Common myeloid progenitor, CD34-positive (primary cell): ENCODE results near the gene SMAD6.

Experiments
- CTCF ChIA-PET: fragments of 350-600 bp; sonication (Branson Sonifier 250); formaldehyde crosslinking; loops from one replicate; lab custom pipeline; 2021; ENCODE audit warnings: antibody characterized with exemption; lab: Charles Lee
- POLR2A ChIA-PET: fragments of 350-600 bp; sonication (Branson Sonifier 250); formaldehyde crosslinking; loops from one replicate; lab custom pipeline; 2021; ENCODE audit warnings: antibody characterized with exemption; lab: Charles Lee
- DNase-seq, 3 donors: peaks; one replicate each; pipeline versions ENCODE4 v3.0.0 to v3.0.0-alpha.2; 2013
- H3K27ac ChIP-seq, 2 experiments: 1 replicate in 1 of 2; 2 replicates in 1 of 2; pipeline ENCODE4 v1.7.0; 2013; ENCODE audit warnings: inconsistent platforms in 2 of 2, low read length in 2 of 2, mild to moderate bottlenecking in 2 of 2, low read depth in 1 of 2, moderate library complexity in 1 of 2; ENCODE audit not compliant: severe bottlenecking in 2 of 2, insufficient read depth in 1 of 2, poor library complexity in 1 of 2
- H3K27me3 ChIP-seq, 5 experiments: replicated peaks in 2 of 5; 1 replicate in 3 of 5; 2 replicates in 2 of 5; pipeline versions ENCODE4 v1.6.1 to v1.7.0; 2013; ENCODE audit warnings: low read length in 4 of 5, mild to moderate bottlenecking in 2 of 5, moderate library complexity in 2 of 5, inconsistent platforms in 1 of 5; ENCODE audit not compliant: insufficient read depth in 5 of 5, control insufficient read depth in 4 of 5
- H3K36me3 ChIP-seq, 4 experiments: 1 replicate in 2 of 4; 2 replicates in 2 of 4; pipeline versions ENCODE4 v1.6.1 to v1.7.0; 2013; ENCODE audit warnings: low read length in 3 of 4, control low read depth in 1 of 4, mild to moderate bottlenecking in 1 of 4; ENCODE audit not compliant: control insufficient read depth in 4 of 4, insufficient read depth in 4 of 4
- H3K4me1 ChIP-seq, 4 experiments: 1 replicate in 3 of 4; 2 replicates in 1 of 4; pipeline versions ENCODE4 v1.6.1 to v1.7.1; 2013; ENCODE audit warnings: low read length in 3 of 4, mild to moderate bottlenecking in 3 of 4, control low read depth in 1 of 4, inconsistent platforms in 1 of 4, moderate library complexity in 1 of 4; ENCODE audit not compliant: control insufficient read depth in 4 of 4, insufficient read depth in 4 of 4; ENCODE audit errors: control extremely low read depth in 1 of 4
- H3K4me3 ChIP-seq, 7 experiments: 1 replicate in 4 of 7; 2 replicates in 3 of 7; pipeline versions ENCODE4 v1.5.1 to v1.7.0; 2013; ENCODE audit warnings: mild to moderate bottlenecking in 7 of 7, low read length in 6 of 7, moderate library complexity in 6 of 7, inconsistent platforms in 2 of 7, low read depth in 2 of 7, control low read depth in 1 of 7; ENCODE audit not compliant: insufficient read depth in 4 of 7, control insufficient read depth in 1 of 7; ENCODE audit errors: extremely low read depth in 1 of 7
- H3K9me3 ChIP-seq, 5 experiments: 1 replicate in 4 of 5; 2 replicates in 1 of 5; pipeline versions ENCODE4 v1.6.1 to v1.7.1; 2013; ENCODE audit warnings: low read length in 4 of 5, mild to moderate bottlenecking in 2 of 5, inconsistent platforms in 1 of 5, low read depth in 1 of 5, moderate library complexity in 1 of 5; ENCODE audit not compliant: control insufficient read depth in 4 of 5, insufficient read depth in 2 of 5; ENCODE audit errors: control extremely low read depth in 1 of 5
- whole genome bisulfite sequencing: methylation state at CpG from one replicate; pipeline ENCODE4 v1.1.5; 2013; ENCODE audit not compliant: insufficient coverage; 5-methylcytosine and 5-hydroxymethylcytosine counted together

SMAD6 gene

GRCh38 chr15:66700412-66700801 is 1.6 kb upstream of the SMAD6 start:
- DNase-seq = peak in 2 of 3 donors; percentile 8 to 35
- Histone ChIP-seq H3K36me3 (no peaks in the 10 kb centered on the region), H3K9me3 (no peaks in the 10 kb centered on the region), H3K27me3 (peaks cover 0 to 31% (median 5%) of the 10 kb centered on the region in 5 experiments), H3K4me1 (peaks cover 4 to 39% (median 35%) of the 10 kb centered on the region in 4 experiments), H3K27ac (no peak overlapping the region), H3K4me3 (peak overlapping the region; percentile 4 to 85 (median 67))
- ChIA-PET POLR2A (interaction anchor here (0.6 to 1.7 kb wide), 3 partner anchors 14 to 81 kb away, joined by 3 to 4 read pairs (median 4); no protein-coding TSS in a partner anchor), CTCF (interaction anchor here (1.1 to 10.4 kb wide), 5 partner anchors 11 to 120 kb away, joined by 3 to 153 read pairs (median 15); no protein-coding TSS in a partner anchor)
- WGBS = 8% methylated on average over 13 of the region's 13 CpGs

GRCh38 chr15:66700802-66701421 is 1.1 kb upstream of the SMAD6 start:
- Histone ChIP-seq H3K27me3 (peaks cover 0 to 34% (median 5%) of the 10 kb centered on the region in 5 experiments), H3K27ac (peak overlapping the region in 1 of 2 experiments; percentile 61), H3K36me3 (no peaks in the 10 kb centered on the region), H3K9me3 (no peaks in the 10 kb centered on the region), H3K4me3 (peak overlapping the region; percentile 51 to 85 (median 68)), H3K4me1 (peaks cover 4 to 43% (median 35%) of the 10 kb centered on the region in 4 experiments)
- POLR2A ChIA-PET = interaction anchor here (0.6 to 1.7 kb wide), 4 partner anchors 13 to 82 kb away, joined by 3 to 4 read pairs (median 4); no protein-coding TSS in a partner anchor
- 0% methylated on average over 46 of the region's 68 CpGs for WGBS
- CTCF ChIA-PET = interaction anchor here (1.1 to 10.4 kb wide), 5 partner anchors 10 to 120 kb away, joined by 3 to 153 read pairs (median 15); no protein-coding TSS in a partner anchor
- DNase-seq = peak; percentile 85 to 92 (median 86)

GRCh38 chr15:66701422-66702034 is 508 bp upstream of the SMAD6 start:
- WGBS = 0% methylated on average over 36 of the region's 48 CpGs
- no peaks in the 10 kb centered on the region for H3K9me3 ChIP-seq
- H3K4me1 ChIP-seq = peaks cover 4 to 44% (median 35%) of the 10 kb centered on the region in 4 experiments
- H3K27me3 ChIP-seq = peaks cover 0 to 34% (median 5%) of the 10 kb centered on the region in 5 experiments
- no peaks in the 10 kb centered on the region for H3K36me3 ChIP-seq
- ChIA-PET CTCF (interaction anchor here (1.0 to 10.4 kb wide), 7 partner anchors 10 to 121 kb away, joined by 3 to 153 read pairs (median 6); no protein-coding TSS in a partner anchor), POLR2A (interaction anchor here (0.6 to 1.7 kb wide), 5 partner anchors 13 to 83 kb away, joined by 3 to 4 read pairs (median 4); no protein-coding TSS in a partner anchor)
- H3K4me3 ChIP-seq = peak overlapping the region; percentile 44 to 85 (median 68)
- H3K27ac ChIP-seq = peak overlapping the region in 1 of 2 experiments; percentile 61
- DNase-seq = peak; percentile 40 to 75 (median 56)

GRCh38 chr15:66702787-66703539 is 927 bp downstream of the SMAD6 start:
- ChIA-PET POLR2A (interaction anchor here (0.6 to 1.4 kb wide), 9 partner anchors 12 to 111 kb away, joined by 3 to 4 read pairs (median 3); no protein-coding TSS in a partner anchor), CTCF (interaction anchor here (1.0 to 10.4 kb wide), 8 partner anchors 8 to 158 kb away, joined by 3 to 153 read pairs (median 3); no protein-coding TSS in a partner anchor)
- peak in 2 of 3 donors; percentile 32 to 55 for DNase-seq
- H3K4me1 ChIP-seq = peaks cover 4 to 48% (median 35%) of the 10 kb centered on the region in 4 experiments
- peaks cover 0 to 34% (median 5%) of the 10 kb centered on the region in 5 experiments for H3K27me3 ChIP-seq
- under 1% methylated on average over 76 of the region's 95 CpGs for WGBS
- H3K36me3 ChIP-seq = no peaks in the 10 kb centered on the region
- H3K27ac ChIP-seq = no peak overlapping the region
- H3K4me3 ChIP-seq = peak overlapping the region; percentile 30 to 85 (median 68)
- H3K9me3 ChIP-seq = no peaks in the 10 kb centered on the region

DNA sequence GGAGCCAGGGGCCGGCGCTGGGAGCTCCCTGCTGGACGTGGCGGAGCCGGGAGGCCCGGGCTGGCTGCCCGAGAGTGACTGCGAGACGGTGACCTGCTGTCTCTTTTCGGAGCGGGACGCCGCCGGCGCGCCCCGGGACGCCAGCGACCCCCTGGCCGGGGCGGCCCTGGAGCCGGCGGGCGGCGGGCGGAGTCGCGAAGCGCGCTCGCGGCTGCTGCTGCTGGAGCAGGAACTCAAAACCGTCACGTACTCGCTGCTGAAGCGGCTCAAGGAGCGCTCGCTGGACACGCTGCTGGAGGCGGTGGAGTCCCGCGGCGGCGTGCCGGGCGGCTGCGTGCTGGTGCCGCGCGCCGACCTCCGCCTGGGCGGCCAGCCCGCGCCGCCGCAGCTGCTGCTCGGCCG is 1.5 kb downstream of the SMAD6 start:
- CTCF ChIA-PET = interaction anchor here (1.0 to 10.4 kb wide), 9 partner anchors 8 to 157 kb away, joined by 3 to 153 read pairs (median 3); no protein-coding TSS in a partner anchor
- POLR2A ChIA-PET = interaction anchor here (0.6 to 1.3 kb wide), 6 partner anchors 11 to 91 kb away, joined by 3 to 4 read pairs (median 4); no protein-coding TSS in a partner anchor
- Histone ChIP-seq H3K4me3 (peak overlapping the region; percentile 26 to 85 (median 68)), H3K27me3 (peaks cover 0 to 34% (median 5%) of the 10 kb centered on the region in 5 experiments), H3K9me3 (no peaks in the 10 kb centered on the region), H3K36me3 (peaks cover 0 to 3% (median 0%) of the 10 kb centered on the region in 4 experiments), H3K27ac (no peak overlapping the region), H3K4me1 (peaks cover 4 to 48% (median 35%) of the 10 kb centered on the region in 4 experiments)
- WGBS = 0% methylated on average over 52 of the region's 59 CpGs
- peak in 2 of 3 donors; percentile 45 to 57 for DNase-seq
